GM18499 (cell line): ENCODE results near the gene C16orf89.

ENCODE experiments used
- ATAC-seq: cut with Tn5 transposase; IDR thresholded peaks from one replicate; pipeline ENCODE4 v1.9.1; 2021; ENCODE audit warnings: moderate number of reproducible peaks; ENCODE audit not compliant: insufficient read depth, unreplicated experiment

Gene C16orf89

GRCh38 chr16:5010576-5011329 is 55.0 kb downstream of the C16orf89 start:
- no peak for ATAC-seq

GRCh38 chr16:5008311-5008731 is 57.4 kb downstream of the C16orf89 start:
- ATAC-seq, result no peak

GRCh38 chr16:5007256-5007655 is 58.5 kb downstream of the C16orf89 start:
- no peak for ATAC-seq

- no peak for ATAC-seq
These were observed 59.2 kb downstream of the C16orf89 start for GRCh38 chr16:5006348-5007193.

- no peak for ATAC-seq
These were observed 59.8 kb downstream of the C16orf89 start for GRCh38 chr16:5005916-5006315.

- ATAC-seq, result no peak
These were observed 61.4 kb downstream of the C16orf89 start for GRCh38 chr16:5004311-5004710.

GRCh38 chr16:5003828-5004227 is 61.9 kb downstream of the C16orf89 start:
- ATAC-seq, result no peak

- no peak for ATAC-seq
These were observed 62.5 kb downstream of the C16orf89 start for GRCh38 chr16:5003211-5003610.

GRCh38 chr16:5002699-5003143 is 63.0 kb downstream of the C16orf89 start:
- ATAC-seq, result no peak

GRCh38 chr16:5001986-5002385 is 63.8 kb downstream of the C16orf89 start:
- no peak for ATAC-seq

- ATAC-seq, result no peak
These were observed 64.2 kb downstream of the C16orf89 start for GRCh38 chr16:5001571-5001970.

GRCh38 chr16:5000573-5001001 is 65.2 kb downstream of the C16orf89 start:
- ATAC-seq, result no peak

GRCh38 chr16:4994719-4995434 is 70.9 kb downstream of the C16orf89 start:
- ATAC-seq, result no peak
